Lower leg skin (tissue), 3 donors: ENCODE data around the gene TNS3.

Experiments used
- POLR2A ChIP-seq, 2 donors: fragments of 450-650 bp; IDR thresholded peaks; one replicate each; pipeline ENCODE4 v1.6.1; 2016 to 2017; ENCODE audit warnings: antibody characterized with exemption in 2 of 2, mild to moderate bottlenecking in 1 of 2, moderate library complexity in 1 of 2
- TF ChIP-seq, protein P1 (sequence below), 3 donors: fragments of 450-650 bp; IDR thresholded peaks; one replicate each; pipeline ENCODE4 v1.5.1; 2016; ENCODE audit warnings: antibody characterized with exemption in 3 of 3, mild to moderate bottlenecking in 3 of 3, moderate library complexity in 2 of 3

DNA sequence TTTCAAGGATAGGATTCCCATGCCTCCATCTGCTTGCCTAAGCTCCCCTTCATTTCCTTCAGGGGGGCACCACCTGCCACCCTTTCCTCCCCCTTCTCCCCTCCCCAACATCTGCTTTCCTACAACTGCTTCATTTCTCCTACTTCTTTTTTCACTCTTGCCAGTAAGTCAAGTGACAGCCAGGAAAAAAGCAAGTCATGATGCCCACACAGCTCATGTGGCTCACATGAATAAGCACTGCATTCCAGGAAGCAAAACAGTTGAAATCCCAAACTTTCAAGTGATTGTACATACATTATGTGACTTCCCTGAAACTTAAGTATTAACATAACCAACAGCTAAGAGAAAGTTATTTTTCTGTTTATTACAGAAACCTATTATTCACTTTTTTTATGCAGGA lies 78.6 kb downstream of the TNS3 start:
- TF ChIP-seq, protein P1, sequence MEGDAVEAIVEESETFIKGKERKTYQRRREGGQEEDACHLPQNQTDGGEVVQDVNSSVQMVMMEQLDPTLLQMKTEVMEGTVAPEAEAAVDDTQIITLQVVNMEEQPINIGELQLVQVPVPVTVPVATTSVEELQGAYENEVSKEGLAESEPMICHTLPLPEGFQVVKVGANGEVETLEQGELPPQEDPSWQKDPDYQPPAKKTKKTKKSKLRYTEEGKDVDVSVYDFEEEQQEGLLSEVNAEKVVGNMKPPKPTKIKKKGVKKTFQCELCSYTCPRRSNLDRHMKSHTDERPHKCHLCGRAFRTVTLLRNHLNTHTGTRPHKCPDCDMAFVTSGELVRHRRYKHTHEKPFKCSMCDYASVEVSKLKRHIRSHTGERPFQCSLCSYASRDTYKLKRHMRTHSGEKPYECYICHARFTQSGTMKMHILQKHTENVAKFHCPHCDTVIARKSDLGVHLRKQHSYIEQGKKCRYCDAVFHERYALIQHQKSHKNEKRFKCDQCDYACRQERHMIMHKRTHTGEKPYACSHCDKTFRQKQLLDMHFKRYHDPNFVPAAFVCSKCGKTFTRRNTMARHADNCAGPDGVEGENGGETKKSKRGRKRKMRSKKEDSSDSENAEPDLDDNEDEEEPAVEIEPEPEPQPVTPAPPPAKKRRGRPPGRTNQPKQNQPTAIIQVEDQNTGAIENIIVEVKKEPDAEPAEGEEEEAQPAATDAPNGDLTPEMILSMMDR (IDR thresholded peaks at IDR 0.05), result no peak
- no peak for TF ChIP-seq POLR2A (IDR thresholded peaks at IDR 0.05)
